Nephron progenitor cell (in vitro differentiated cells): Measurements from ENCODE around the gene PAK5.

Source experiments
- DNase-seq: peaks from one replicate; pipeline ENCODE4 v3.0.0; 2021
- H3K27ac Mint-ChIP-seq: 2 replicates; pipeline ENCODE4 v1.8.0; 2021; ENCODE audit warnings: mild to moderate bottlenecking, moderate library complexity, mixed read lengths
- H3K27me3 Mint-ChIP-seq: 2 replicates; pipeline ENCODE4 v1.8.0; 2021; ENCODE audit warnings: mild to moderate bottlenecking, low read depth, mixed read lengths; ENCODE audit not compliant: poor library complexity
- H3K36me3 Mint-ChIP-seq: 2 replicates; pipeline ENCODE4 v1.8.0; 2021; ENCODE audit warnings: low read depth, mixed read lengths
- H3K4me1 Mint-ChIP-seq: 2 replicates; pipeline ENCODE4 v1.8.0; 2021; ENCODE audit warnings: mixed read lengths
- H3K4me3 Mint-ChIP-seq: 2 replicates; pipeline ENCODE4 v1.8.0; 2021; ENCODE audit warnings: mild to moderate bottlenecking, moderate library complexity, mixed read lengths
- H3K9me3 Mint-ChIP-seq: 2 replicates; pipeline ENCODE4 v1.8.0; 2021; ENCODE audit warnings: mild to moderate bottlenecking, moderate library complexity, mixed read lengths
- TF ChIP-seq, protein P1 (sequence below): fragments of 200-600 bp; sonication (generic); IDR thresholded peaks from 2 replicates; pipeline ENCODE4 v1.5.0; 2021; ENCODE audit warnings: antibody characterized with exemption

The PAK5 gene

DNA sequence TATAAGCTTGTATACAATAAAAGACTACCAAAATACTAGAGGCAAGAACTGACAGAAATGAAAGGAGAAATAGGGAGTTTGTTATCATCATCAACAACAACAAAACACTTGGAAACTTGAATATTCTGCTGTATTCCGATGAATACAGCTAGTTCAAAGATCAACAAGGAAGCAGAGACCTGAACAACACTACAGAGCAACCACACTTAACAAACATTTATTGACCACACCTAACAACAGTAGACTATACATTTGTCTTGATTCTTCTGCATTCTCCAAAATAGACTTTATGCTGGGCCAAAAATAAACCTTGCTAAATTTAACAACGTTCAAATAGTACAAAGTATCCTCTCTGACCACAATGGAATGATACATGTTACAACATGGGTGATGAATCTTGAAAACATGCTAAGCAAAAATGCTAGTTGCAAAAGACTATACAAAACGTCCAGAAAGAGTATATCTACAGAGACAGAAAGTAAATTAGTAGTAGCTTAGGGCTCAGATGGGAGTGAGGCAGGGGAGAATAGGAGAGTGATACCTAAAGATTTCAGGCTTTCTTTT lies 39.1 kb upstream of the PAK5 start:
- no peak overlapping the region for H3K27ac Mint-ChIP-seq
- H3K4me3 Mint-ChIP-seq: no peak overlapping the region
- TF ChIP-seq, protein P1, sequence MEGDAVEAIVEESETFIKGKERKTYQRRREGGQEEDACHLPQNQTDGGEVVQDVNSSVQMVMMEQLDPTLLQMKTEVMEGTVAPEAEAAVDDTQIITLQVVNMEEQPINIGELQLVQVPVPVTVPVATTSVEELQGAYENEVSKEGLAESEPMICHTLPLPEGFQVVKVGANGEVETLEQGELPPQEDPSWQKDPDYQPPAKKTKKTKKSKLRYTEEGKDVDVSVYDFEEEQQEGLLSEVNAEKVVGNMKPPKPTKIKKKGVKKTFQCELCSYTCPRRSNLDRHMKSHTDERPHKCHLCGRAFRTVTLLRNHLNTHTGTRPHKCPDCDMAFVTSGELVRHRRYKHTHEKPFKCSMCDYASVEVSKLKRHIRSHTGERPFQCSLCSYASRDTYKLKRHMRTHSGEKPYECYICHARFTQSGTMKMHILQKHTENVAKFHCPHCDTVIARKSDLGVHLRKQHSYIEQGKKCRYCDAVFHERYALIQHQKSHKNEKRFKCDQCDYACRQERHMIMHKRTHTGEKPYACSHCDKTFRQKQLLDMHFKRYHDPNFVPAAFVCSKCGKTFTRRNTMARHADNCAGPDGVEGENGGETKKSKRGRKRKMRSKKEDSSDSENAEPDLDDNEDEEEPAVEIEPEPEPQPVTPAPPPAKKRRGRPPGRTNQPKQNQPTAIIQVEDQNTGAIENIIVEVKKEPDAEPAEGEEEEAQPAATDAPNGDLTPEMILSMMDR: no peak
- H3K4me1 Mint-ChIP-seq: no peaks in the 10 kb centered on the region
- H3K36me3 Mint-ChIP-seq: no peaks in the 10 kb centered on the region
- H3K9me3 Mint-ChIP-seq: peaks cover 29% of the 10 kb centered on the region
- no peak for DNase-seq
- peaks cover 5% of the 10 kb centered on the region for H3K27me3 Mint-ChIP-seq

DNA sequence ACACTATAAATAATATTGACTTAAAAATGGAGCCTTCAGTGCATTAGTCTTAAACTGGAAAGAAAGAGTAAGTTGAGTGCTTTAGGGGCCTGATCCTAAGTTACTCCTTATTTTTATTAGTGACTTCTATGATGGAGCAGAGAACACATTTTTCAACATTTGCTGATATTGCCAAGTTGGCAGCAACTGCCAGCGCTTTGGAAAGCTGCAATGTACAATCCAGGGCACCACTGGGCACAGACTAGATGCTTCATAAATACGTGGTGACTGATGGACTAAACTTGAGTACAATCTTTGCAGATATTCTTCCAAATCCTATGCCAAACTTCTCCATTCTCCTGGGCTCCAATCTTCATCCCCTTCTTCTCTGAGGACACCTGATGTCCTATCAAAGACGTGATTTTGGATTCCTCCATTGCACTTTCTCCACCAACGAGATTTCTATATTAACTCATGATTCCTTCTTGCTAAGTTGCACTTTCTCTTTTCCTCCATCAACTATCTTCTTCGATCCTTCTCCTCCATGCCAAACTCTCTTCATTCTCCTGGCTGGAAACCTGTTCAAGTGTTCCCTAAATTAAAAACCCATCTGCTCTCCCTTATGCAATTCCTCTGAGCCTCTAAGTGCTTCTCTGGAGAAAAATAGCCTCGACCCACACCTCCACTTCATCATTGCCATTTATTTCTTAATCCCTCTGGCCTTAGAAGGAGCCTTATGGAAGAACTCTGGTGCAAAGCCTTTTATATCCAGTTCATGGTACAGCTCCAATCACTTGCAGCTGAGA lies 28.5 kb upstream of the PAK5 start:
- no peak for DNase-seq
- Mint-ChIP-seq H3K4me3 (no peak overlapping the region), H3K36me3 (no peaks in the 10 kb centered on the region), H3K4me1 (no peaks in the 10 kb centered on the region), H3K9me3 (peaks cover 7% of the 10 kb centered on the region), H3K27me3 (peaks cover 20% of the 10 kb centered on the region), H3K27ac (no peak overlapping the region)
- TF ChIP-seq, protein P1: no peak

DNA sequence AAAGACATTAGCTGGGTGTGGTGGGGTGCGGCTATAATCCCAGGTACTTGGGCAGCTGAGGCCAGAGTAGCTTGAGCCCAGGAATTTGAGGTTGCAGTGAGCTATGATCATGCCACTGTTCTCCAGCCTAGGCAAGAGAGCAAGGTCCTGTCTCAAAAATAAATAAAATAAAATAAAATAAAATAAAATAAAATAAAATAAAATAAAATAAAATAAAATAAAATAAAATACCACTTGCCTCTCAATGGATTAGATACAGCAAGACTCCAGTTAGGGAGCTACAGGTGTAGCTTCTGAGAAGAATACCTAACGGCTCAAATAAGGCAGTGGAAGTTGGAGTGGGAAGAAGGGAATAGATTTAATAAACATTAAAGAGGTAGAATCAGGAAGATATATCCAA lies 13.7 kb upstream of the PAK5 start:
- no peaks in the 10 kb centered on the region for H3K9me3 Mint-ChIP-seq
- no peak overlapping the region for H3K27ac Mint-ChIP-seq
- TF ChIP-seq, protein P1: no peak
- DNase-seq: no peak
- H3K27me3 Mint-ChIP-seq: peaks cover 7% of the 10 kb centered on the region
- no peak overlapping the region for H3K4me3 Mint-ChIP-seq
- no peaks in the 10 kb centered on the region for H3K36me3 Mint-ChIP-seq
- H3K4me1 Mint-ChIP-seq: no peaks in the 10 kb centered on the region

DNA sequence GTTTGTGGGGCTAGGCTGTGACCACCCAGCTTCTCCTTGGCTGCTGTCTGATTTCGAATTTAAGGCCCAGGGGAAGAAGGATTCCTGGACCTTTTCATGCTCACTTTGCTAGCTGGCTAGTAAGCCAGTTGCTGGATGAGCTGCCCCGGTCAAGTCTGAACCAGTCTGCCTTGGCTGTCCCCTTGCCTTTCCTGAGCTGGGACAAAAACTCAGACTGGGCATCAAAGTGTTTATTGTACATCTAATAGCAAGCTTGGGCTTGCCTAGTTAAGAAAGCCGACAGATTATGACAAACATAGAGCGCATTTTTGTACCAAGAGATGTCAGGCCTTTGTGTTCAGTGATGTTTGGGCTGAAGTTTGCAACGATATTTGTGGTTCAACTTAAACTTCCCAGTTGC lies 750 bp upstream of the PAK5 start:
- peaks cover 7% of the 10 kb centered on the region for H3K4me1 Mint-ChIP-seq
- H3K9me3 Mint-ChIP-seq: peaks cover 19% of the 10 kb centered on the region
- H3K4me3 Mint-ChIP-seq: peak overlapping the region; percentile 78
- TF ChIP-seq, protein P1: no peak
- no peak for DNase-seq
- no peak overlapping the region for H3K27ac Mint-ChIP-seq
- H3K27me3 Mint-ChIP-seq: peaks cover 44% of the 10 kb centered on the region
- H3K36me3 Mint-ChIP-seq: peaks cover 7% of the 10 kb centered on the region

DNA sequence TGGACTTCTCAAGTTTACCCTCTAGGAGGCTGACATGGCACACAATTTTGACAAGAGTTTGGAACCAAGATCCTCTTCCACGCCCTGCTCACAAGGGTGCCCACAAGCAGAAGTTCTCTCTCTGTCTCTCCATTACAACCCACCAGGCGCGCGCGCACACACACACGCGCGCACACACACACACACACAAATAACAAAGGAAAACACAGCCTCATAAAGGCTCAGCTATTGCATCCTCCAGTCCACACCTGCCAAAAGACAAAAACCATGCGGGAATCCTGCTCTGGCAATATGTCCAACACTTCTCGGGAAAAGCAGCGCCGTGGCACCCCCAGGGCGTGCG lies 870 bp downstream of the PAK5 start:
- Mint-ChIP-seq H3K36me3 (peaks cover 7% of the 10 kb centered on the region), H3K4me1 (peaks cover 7% of the 10 kb centered on the region), H3K27me3 (peaks cover 48% of the 10 kb centered on the region), H3K27ac (no peak overlapping the region), H3K9me3 (peaks cover 19% of the 10 kb centered on the region), H3K4me3 (peak overlapping the region; percentile 78)
- TF ChIP-seq, protein P1: no peak
- DNase-seq: peak; percentile 3

DNA sequence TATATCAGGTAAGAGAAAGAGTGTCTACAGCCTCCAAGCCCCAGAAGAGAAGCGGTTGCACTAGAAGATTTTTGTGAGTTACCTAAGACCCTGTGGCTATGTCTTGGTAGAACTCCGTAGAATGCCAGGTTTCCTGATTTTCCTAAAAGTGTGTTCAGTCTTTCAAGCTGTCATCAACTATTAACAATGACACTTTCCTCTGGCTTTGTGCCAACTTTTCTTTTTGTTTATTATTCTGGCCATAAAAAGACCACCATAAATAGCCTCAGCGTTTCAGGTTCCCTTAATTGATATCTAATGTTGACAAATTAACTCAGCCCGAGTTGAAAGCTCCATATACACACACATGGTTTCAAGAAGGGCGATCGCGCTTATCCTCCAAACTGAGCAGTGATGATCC lies 1.2 kb downstream of the PAK5 start:
- peaks cover 15% of the 10 kb centered on the region for H3K9me3 Mint-ChIP-seq
- TF ChIP-seq, protein P1: no peak
- no peak overlapping the region for H3K27ac Mint-ChIP-seq
- peaks cover 7% of the 10 kb centered on the region for H3K4me1 Mint-ChIP-seq
- DNase-seq: no peak
- H3K4me3 Mint-ChIP-seq: peak overlapping the region; percentile 78
- H3K36me3 Mint-ChIP-seq: peaks cover 7% of the 10 kb centered on the region
- H3K27me3 Mint-ChIP-seq: peaks cover 49% of the 10 kb centered on the region
